ENCODE results near the gene GZF1. TPM values are rescaled to one million over a fixed set of nuclear protein-coding genes. Genes with fewer than 3 reads are reported as not detected.

The GZF1 gene
- total RNA-seq, 4 donors from 2014 or later, result 10.4 to 22.8 (median 21.0) TPM

DNA sequence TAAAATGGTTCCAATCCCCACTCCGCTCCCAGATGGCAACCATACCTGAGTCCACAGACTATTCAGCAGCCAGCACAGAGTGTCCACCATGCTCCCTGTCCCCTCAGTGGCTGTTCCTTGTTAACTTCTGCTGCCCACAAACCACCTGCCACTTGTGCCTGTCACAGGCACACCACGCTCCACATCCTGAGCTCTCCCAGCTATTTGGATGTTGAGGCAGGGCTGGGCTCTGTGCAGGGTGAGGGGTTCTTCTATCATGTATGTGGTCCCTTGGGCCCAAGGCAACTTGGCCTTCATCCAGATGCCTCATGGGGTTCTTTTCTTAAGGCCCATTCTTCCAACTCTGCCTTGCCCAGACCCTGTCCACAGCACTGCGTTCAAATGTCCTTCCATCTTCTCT lies 45.4 kb upstream of the GZF1 start:
- H3K36me3 ChIP-seq, result no peaks in the 10 kb centered on the region
- peak overlapping the region in 1 of 4 donors; percentile 52 for H3K27ac ChIP-seq (replicated peaks in 1 of 4)
- intact Hi-C loops (cut with DNase I), result loop anchor here (10.0 kb wide), 1 partner anchor 1612 kb away; the partner anchor contains the start of gene PAX1
- no peaks in the 10 kb centered on the region for H3K9me3 ChIP-seq
- H3K4me3 ChIP-seq, result no peak overlapping the region
- DNase-seq (ENCODE audit: extremely low spot score), result no peak
- TF ChIP-seq POLR2AphosphoS5 (IDR thresholded peaks at IDR 0.05) (no peak), POLR2A (IDR thresholded peaks at IDR 0.05; ENCODE audit: low read depth) (no peak), EP300 (IDR thresholded peaks at IDR 0.05) (no peak)
- TF ChIP-seq, protein P1, sequence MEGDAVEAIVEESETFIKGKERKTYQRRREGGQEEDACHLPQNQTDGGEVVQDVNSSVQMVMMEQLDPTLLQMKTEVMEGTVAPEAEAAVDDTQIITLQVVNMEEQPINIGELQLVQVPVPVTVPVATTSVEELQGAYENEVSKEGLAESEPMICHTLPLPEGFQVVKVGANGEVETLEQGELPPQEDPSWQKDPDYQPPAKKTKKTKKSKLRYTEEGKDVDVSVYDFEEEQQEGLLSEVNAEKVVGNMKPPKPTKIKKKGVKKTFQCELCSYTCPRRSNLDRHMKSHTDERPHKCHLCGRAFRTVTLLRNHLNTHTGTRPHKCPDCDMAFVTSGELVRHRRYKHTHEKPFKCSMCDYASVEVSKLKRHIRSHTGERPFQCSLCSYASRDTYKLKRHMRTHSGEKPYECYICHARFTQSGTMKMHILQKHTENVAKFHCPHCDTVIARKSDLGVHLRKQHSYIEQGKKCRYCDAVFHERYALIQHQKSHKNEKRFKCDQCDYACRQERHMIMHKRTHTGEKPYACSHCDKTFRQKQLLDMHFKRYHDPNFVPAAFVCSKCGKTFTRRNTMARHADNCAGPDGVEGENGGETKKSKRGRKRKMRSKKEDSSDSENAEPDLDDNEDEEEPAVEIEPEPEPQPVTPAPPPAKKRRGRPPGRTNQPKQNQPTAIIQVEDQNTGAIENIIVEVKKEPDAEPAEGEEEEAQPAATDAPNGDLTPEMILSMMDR (IDR thresholded peaks at IDR 0.05), result no peak
- no peaks in the 10 kb centered on the region for H3K27me3 ChIP-seq
- 96% methylated on average over 3 of the region's 3 CpGs for WGBS
- peaks cover 0 to 16% (median 8%) of the 10 kb centered on the region in 4 donors for H3K4me1 ChIP-seq

DNA sequence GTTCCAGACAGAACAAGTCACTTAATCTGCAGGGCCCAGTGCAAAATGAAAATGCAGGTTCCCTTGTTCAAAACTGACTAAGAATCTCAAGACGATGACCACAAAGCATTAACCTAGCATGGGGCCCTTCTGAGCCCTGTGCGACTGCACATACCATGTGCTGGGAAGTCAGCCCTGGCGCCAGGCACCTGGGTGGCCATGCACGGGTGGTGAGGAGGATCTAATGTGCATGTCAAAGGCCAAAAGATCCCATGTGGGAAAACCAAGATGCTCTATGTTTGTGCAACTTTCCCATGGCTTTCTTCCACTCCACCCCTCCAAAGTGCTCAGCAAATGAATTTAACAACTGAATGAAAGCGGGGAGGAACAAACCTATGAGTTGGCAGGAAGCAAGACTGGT lies 44.9 kb upstream of the GZF1 start:
- intact Hi-C loops (cut with DNase I), result loop anchor here (10.0 kb wide), 1 partner anchor 1612 kb away; the partner anchor contains the start of gene PAX1
- H3K27ac ChIP-seq (replicated peaks in 1 of 4), result no peak overlapping the region
- TF ChIP-seq POLR2AphosphoS5 (IDR thresholded peaks at IDR 0.05), result no peak
- TF ChIP-seq, protein P1 (IDR thresholded peaks at IDR 0.05), result no peak
- no peak for TF ChIP-seq POLR2A (IDR thresholded peaks at IDR 0.05; ENCODE audit: low read depth)
- TF ChIP-seq EP300 (IDR thresholded peaks at IDR 0.05), result no peak

DNA sequence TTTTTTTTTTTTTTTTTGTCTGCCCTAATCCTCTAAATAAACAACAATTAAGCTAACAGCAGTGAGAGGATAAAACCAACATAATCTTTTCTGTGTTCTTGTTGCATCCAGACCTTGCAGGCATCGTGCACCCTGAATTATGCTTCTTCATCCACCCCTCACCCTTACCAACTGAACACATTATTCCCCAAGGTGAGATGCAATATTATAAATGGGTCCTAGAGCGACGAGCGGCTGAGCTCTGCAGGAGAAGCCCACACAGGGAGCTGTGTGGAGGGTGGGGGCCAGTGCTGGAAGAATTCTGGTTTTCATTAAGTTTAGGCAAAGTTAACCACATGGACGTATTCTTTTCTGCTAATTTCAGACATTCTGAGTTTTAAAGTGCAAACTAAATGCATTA lies 43.6 kb upstream of the GZF1 start:
- DNase-seq (ENCODE audit: extremely low spot score), result no peak
- TF ChIP-seq, protein P1 (IDR thresholded peaks at IDR 0.05), result no peak
- H3K9me3 ChIP-seq, result no peaks in the 10 kb centered on the region
- H3K27ac ChIP-seq (replicated peaks in 1 of 4), result no peak overlapping the region
- 71% methylated on average over 5 of the region's 5 CpGs for WGBS
- no peaks in the 10 kb centered on the region for H3K27me3 ChIP-seq
- intact Hi-C loops (cut with DNase I), result loop anchor here (10.0 kb wide), 1 partner anchor 1614 kb away; the partner anchor contains the start of gene PAX1
- H3K4me3 ChIP-seq, result no peak overlapping the region
- H3K36me3 ChIP-seq, result no peaks in the 10 kb centered on the region
- peaks cover 0 to 12% (median 8%) of the 10 kb centered on the region in 4 donors for H3K4me1 ChIP-seq

More for the DNA sequence above, 44.9 kb upstream of the GZF1 start:
- H3K36me3 ChIP-seq, result no peaks in the 10 kb centered on the region
- H3K4me1 ChIP-seq, result peaks cover 0 to 16% (median 8%) of the 10 kb centered on the region in 4 donors
- 95% methylated on average over 5 of the region's 5 CpGs for WGBS
- H3K4me3 ChIP-seq, result no peak overlapping the region
- H3K27me3 ChIP-seq, result no peaks in the 10 kb centered on the region
- no peaks in the 10 kb centered on the region for H3K9me3 ChIP-seq
- no peak for DNase-seq (ENCODE audit: extremely low spot score)

DNA sequence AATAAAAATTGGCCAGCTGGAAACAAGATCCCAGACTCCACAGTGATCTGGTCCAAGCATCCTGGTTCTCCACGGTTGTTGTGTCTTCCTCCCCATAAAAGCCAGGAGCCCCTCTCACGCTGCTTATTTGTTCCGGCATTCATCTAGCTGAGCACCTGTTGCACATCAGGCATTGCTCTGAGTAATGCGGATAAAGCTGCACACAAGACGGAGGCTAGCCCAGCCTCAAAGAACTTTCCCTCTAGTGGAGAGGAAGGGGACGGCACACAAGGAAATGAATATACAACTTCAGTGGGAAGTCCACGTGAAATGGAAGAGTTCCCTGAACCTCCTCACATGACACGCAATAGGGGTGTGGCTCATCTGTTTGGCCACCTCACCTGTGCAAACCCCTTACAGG lies 41.7 kb upstream of the GZF1 start:
- WGBS, result 92% methylated on average over 5 of the region's 8 CpGs
- intact Hi-C loops (cut with DNase I), result no loop called here

More for the DNA sequence above, 41.7 kb upstream of the GZF1 start:
- Histone ChIP-seq H3K36me3 (no peaks in the 10 kb centered on the region), H3K4me3 (no peak overlapping the region), H3K27me3 (no peaks in the 10 kb centered on the region), H3K9me3 (no peaks in the 10 kb centered on the region), H3K4me1 (peaks cover 0 to 4% (median 1%) of the 10 kb centered on the region in 4 donors), H3K27ac (replicated peaks in 1 of 4) (no peak overlapping the region)
- TF ChIP-seq EP300 (IDR thresholded peaks at IDR 0.05) (no peak), POLR2AphosphoS5 (IDR thresholded peaks at IDR 0.05) (no peak), POLR2A (IDR thresholded peaks at IDR 0.05; ENCODE audit: low read depth) (no peak)
- TF ChIP-seq, protein P1 (IDR thresholded peaks at IDR 0.05), result peak in 1 of 3 experiments; percentile 35
- DNase-seq (ENCODE audit: extremely low spot score), result no peak

Measured in esophagus muscularis mucosa (tissue), 4 donors.